Heart left ventricle (tissue), 13 donors: ENCODE measurements around the gene RNF167.

Experiments
- CTCF ChIP-seq, 12 donors: fragments of 200-600 bp; sonication (generic) in 4 of 12; IDR thresholded peaks; one replicate each; pipeline versions ENCODE4 v1.5.0 to v1.8.0; 2018 to 2022; ENCODE audit warnings: antibody characterized with exemption in 12 of 12, mild to moderate bottlenecking in 5 of 12
- POLR2A ChIP-seq, 2 donors: fragments of 450-650 bp; IDR thresholded peaks; one replicate each; pipeline ENCODE4 v1.6.1; 2017; ENCODE audit warnings: antibody characterized with exemption in 2 of 2, mild to moderate bottlenecking in 2 of 2, moderate library complexity in 2 of 2
- donor health status: ischemic (EF 13 %, LVEDD 7.1; RV severe dilation, severe dysfunction).
- donor health status: DM: no; HTN: yes; CAD: no.
- donor health status: DM: no; HTN: no; CAD: no.
- donor health status: ischemic (EF 25% LVEDD 6.9; RV normal size, moderate dysfunction).
- donor health status: ischemic (EF 25% LVEDD 5.7; RV mildly dilated, moderate dysfunction).
- donor health status: ischemic (EF 35%, LVEDD 5.7; RV mildly dilated, moderate dysfunction).
- donor health status: nonischemic (EF 11% LVEDD 7.7; RV severe dilation, severe dysfunction).
- donor health status: DM: yes; HTN: yes; CAD: no.
- donor health status: PGD.
- donor health status: ischemic (EF 29% LVEDD 5.4; RV normal size, mild dysfunction).
- donor health status: nonischemic (EF 23%, LVEDD 6.1; RV moderate dilation, normal function).

GRCh38 chr17:4902540-4902939, 37.5 kb upstream of the RNF167 start:
- TF ChIP-seq CTCF (IDR thresholded peaks at IDR 0.05): no peak
- TF ChIP-seq POLR2A (IDR thresholded peaks at IDR 0.05): no peak
